Adrenal gland (tissue), 12 donors: ENCODE data around the gene FBXL7. TPM values are rescaled to one million over a fixed set of nuclear protein-coding genes. Genes with fewer than 3 reads are reported as not detected.
A peak's percentile ranks its signal among the peaks of the same experiment; 100 is the strongest.

Experiments
- DNase-seq, 7 donors: peaks; one replicate each; pipeline ENCODE4 v3.0.0-alpha.2; 2019 to 2020
- H3K27ac ChIP-seq, 5 donors: fragments of 200-600 bp; sonication (generic) in 4 of 5; 1 replicate in 3 of 5; 2 replicates in 2 of 5; pipeline versions ENCODE4 v1.5.1 to v1.8.0; 2016 to 2020; ENCODE audit warnings: mild to moderate bottlenecking in 1 of 5
- H3K27me3 ChIP-seq: fragments of 200-600 bp; 2 replicates; pipeline ENCODE4 v1.8.0; 2021
- H3K36me3 ChIP-seq, 2 donors: fragments of 200-600 bp; replicated peaks in 1 of 2; 1 replicate in 1 of 2; 2 replicates in 1 of 2; pipeline versions ENCODE4 v1.5.1 to v1.8.0; 2018 to 2022
- H3K4me1 ChIP-seq, 2 donors: fragments of 200-600 bp; replicated peaks in 1 of 2; 1 replicate in 1 of 2; 2 replicates in 1 of 2; pipeline versions ENCODE4 v1.5.1 to v1.8.0; 2018 to 2021
- H3K4me3 ChIP-seq, 4 donors: fragments of 200-600 bp; sonication (generic) in 3 of 4; one replicate each; pipeline ENCODE4 v1.5.1; 2016 to 2018
- H3K9me3 ChIP-seq, 3 donors: fragments of 200-600 bp; sonication (generic) in 1 of 3; replicated peaks in 1 of 3; 1 replicate in 2 of 3; 2 replicates in 1 of 3; pipeline versions ENCODE4 v1.5.1 to v1.8.0; 2016 to 2021
- CTCF ChIP-seq, 6 experiments: fragments of 450-650 bp in 4 of 6; fragments of 200-600 bp in 2 of 6; sonication (generic) in 1 of 6; IDR thresholded peaks; 1 replicate in 5 of 6; 2 replicates in 1 of 6; pipeline versions ENCODE4 v1.5.1 to v1.8.0; 2016 to 2021; ENCODE audit warnings: antibody characterized with exemption in 6 of 6, mild to moderate bottlenecking in 2 of 6, moderate library complexity in 1 of 6
- POLR2A ChIP-seq, 2 donors: fragments of 450-650 bp; IDR thresholded peaks; one replicate each; pipeline ENCODE4 v1.6.1; 2017; ENCODE audit warnings: antibody characterized with exemption in 2 of 2, mild to moderate bottlenecking in 2 of 2, moderate library complexity in 1 of 2
- WGBS, 4 donors: extraction: QIAGEN DNeasy Blood & Tissue Kit in 2 of 4; methylation state at CpG; one replicate each; pipeline versions ENCODE4 v1.1.5 to v1.1.7; 2013 to 2017; 5-methylcytosine and 5-hydroxymethylcytosine counted together
- intact Hi-C, 2 donors: fragments of 100-400 bp; cut with DNase I; formaldehyde crosslinking; loops; one replicate each; pipeline versions ENCODE4 v1.14.1 to v1.15.0; 2022 to 2023
- polyA plus RNA-seq, 3 donors: library from polyadenylated mRNA; stranded (reverse); fragments of 200-250 nt in 2 of 3; fragments of 350-450 nt in 1 of 3; fragmentation: Illumina TruSeq in 1 of 3; extraction: RNeasy Lipid Tissue Mini Kit (QIAGEN cat#74804) in 1 of 3; gene quantifications; one replicate each; pipeline ENCODE4 v1.2.3, GENCODE V29; 2013 to 2014
- total RNA-seq, 9 donors: library from RNA; depleted of rRNA in 4 of 9; stranded (reverse); fragments of >200 nt in 4 of 9; fragments of 120-200 nt in 1 of 9; fragmentation: NEBNext Ultra II Directional in 1 of 9; extraction: Animal tissue kit (Norgen Biotek cat#: 25700) in 1 of 9; gene quantifications; one replicate each; pipeline versions ENCODE4 v1.1.0 to v1.2.4, GENCODE V29; 2013 to 2023
- donor health status: healthy with polysubstance abuse.
- donor health status: Bipolar disorder and iron deficiency.
- donor health status: DM: yes; HTN: yes; CAD: no.
- donor health status: DM: no; HTN: no; CAD: no.
- donor health status: DM: no; HTN: no; CAD: no.
- donor health status: DM: yes; HTN: yes; CAD: no.

FBXL7 gene
- total and polyA plus RNA-seq, 12 donors: 22.6 to 59.1 (median 34.0) TPM

GRCh38 chr5:15748266-15748665 is 248.3 kb downstream of the FBXL7 start:
- 77 to 87% (median 82%) methylated on average over 2 of the region's 2 CpGs for WGBS, 4 donors
- intact Hi-C loops: no loop called here

GRCh38 chr5:15752663-15753285 is 252.8 kb downstream of the FBXL7 start:
- DNase-seq: peak; percentile 65 to 82 (median 78)
- no peaks in the 10 kb centered on the region for H3K27me3 ChIP-seq
- peaks cover 0 to 3% (median 0%) of the 10 kb centered on the region in 3 donors for H3K9me3 ChIP-seq
- peak overlapping the region in 3 of 5 donors; percentile 54 to 77 (median 66) for H3K27ac ChIP-seq
- TF ChIP-seq POLR2A (IDR thresholded peaks at IDR 0.05) (peak in 1 of 2 donors; percentile 46), CTCF (IDR thresholded peaks at IDR 0.05) (no peak)
- intact Hi-C loops: no loop called here
- WGBS, 4 donors: 18 to 30% (median 24%) methylated on average over 10 of the region's 10 CpGs
- H3K4me1 ChIP-seq: peaks cover 0 to 10% of the 10 kb centered on the region in 2 donors
- peak overlapping the region in 2 of 4 donors; percentile 8 to 47 for H3K4me3 ChIP-seq
- no peaks in the 10 kb centered on the region for H3K36me3 ChIP-seq

More at GRCh38 chr5:15748266-15748665, 248.3 kb downstream of the FBXL7 start:
- no peaks in the 10 kb centered on the region for H3K9me3 ChIP-seq
- H3K27ac ChIP-seq: no peak overlapping the region
- TF ChIP-seq POLR2A (IDR thresholded peaks at IDR 0.05): no peak
- TF ChIP-seq CTCF (IDR thresholded peaks at IDR 0.05): no peak
- no peak for DNase-seq
- no peaks in the 10 kb centered on the region for H3K36me3 ChIP-seq
- no peak overlapping the region for H3K4me3 ChIP-seq
- no peaks in the 10 kb centered on the region for H3K27me3 ChIP-seq
- peaks cover 0 to 3% of the 10 kb centered on the region in 2 donors for H3K4me1 ChIP-seq

- no peak for TF ChIP-seq POLR2A (IDR thresholded peaks at IDR 0.05)
- no peak for TF ChIP-seq CTCF (IDR thresholded peaks at IDR 0.05)
- H3K36me3 ChIP-seq: no peaks in the 10 kb centered on the region
- 52 to 73% (median 67%) methylated on average over 1 of the region's 1 CpG for WGBS, 4 donors
- H3K9me3 ChIP-seq: peaks cover 0 to 3% (median 0%) of the 10 kb centered on the region in 3 donors
- H3K4me3 ChIP-seq: no peak overlapping the region
- DNase-seq: peak in 3 of 7 donors; percentile 18 to 38 (median 21)
- no peak overlapping the region for H3K27ac ChIP-seq
- peaks cover 0 to 10% of the 10 kb centered on the region in 2 donors for H3K4me1 ChIP-seq
- H3K27me3 ChIP-seq: no peaks in the 10 kb centered on the region
- intact Hi-C loops: no loop called here
Measured at GRCh38 chr5:15753752-15754151, 253.8 kb downstream of the FBXL7 start.

GRCh38 chr5:15757103-15757502 is 257.1 kb downstream of the FBXL7 start:
- H3K27ac ChIP-seq: no peak overlapping the region
- H3K9me3 ChIP-seq: peaks cover 0 to 3% (median 0%) of the 10 kb centered on the region in 3 donors
- peaks cover 0 to 10% of the 10 kb centered on the region in 2 donors for H3K4me1 ChIP-seq
- DNase-seq: no peak
- TF ChIP-seq CTCF (IDR thresholded peaks at IDR 0.05) (no peak), POLR2A (IDR thresholded peaks at IDR 0.05) (no peak)
- WGBS, 4 donors: 47 to 71% (median 64%) methylated on average over 1 of the region's 1 CpG
- no peaks in the 10 kb centered on the region for H3K36me3 ChIP-seq
- H3K27me3 ChIP-seq: no peaks in the 10 kb centered on the region
- no peak overlapping the region for H3K4me3 ChIP-seq
- intact Hi-C loops: no loop called here
